Stimulated activated CD4-positive, alpha-beta T cell treated with anti-CD3 and anti-CD28 coated beads, Interleukin-4, amount 100 ng/mL, for 48 hours (primary cell): ENCODE measurements around the gene ZFR2.
"Not testable (repeated sequence)": the region's sequence is repeated elsewhere in the genome, so short reads cannot be mapped to it uniquely, and the experiment has no call there.

Experiments used
- DNase-seq, 2 donors: peaks; one replicate each; pipeline ENCODE4 v3.0.0-alpha.2; 2020; ENCODE audit warnings: low read depth in 2 of 2

ZFR2 gene

GRCh38 chr19:3868770-3869456 lies at the start of gene ZFR2:
Gene ZFR2, minus strand, starts transcription at chr19:3869038. Its CDS starts 21 bp downstream, at chr19:3869017.
- peak in 1 of 2 donors; percentile 12 for DNase-seq

- no peak for DNase-seq
These were observed 47.2 kb upstream of the ZFR2 start for GRCh38 chr19:3916033-3916432.

- DNase-seq = no peak
These were observed 45.4 kb upstream of the ZFR2 start for GRCh38 chr19:3914199-3914598.

GRCh38 chr19:3910105-3910504 lies 41.3 kb upstream of the ZFR2 start:
- no peak for DNase-seq

GRCh38 chr19:3908266-3909054 lies 39.6 kb upstream of the ZFR2 start:
- no peak for DNase-seq

- no peak for DNase-seq
These were observed 38.9 kb upstream of the ZFR2 start for GRCh38 chr19:3907626-3908265.

GRCh38 chr19:3904233-3904632 lies 35.4 kb upstream of the ZFR2 start:
- DNase-seq = no peak

GRCh38 chr19:3902317-3902973 lies 33.6 kb upstream of the ZFR2 start:
- DNase-seq = no peak

GRCh38 chr19:3899531-3900294 lies 30.9 kb upstream of the ZFR2 start:
- DNase-seq = no peak

- DNase-seq = no peak
These were observed 29.6 kb upstream of the ZFR2 start for GRCh38 chr19:3898426-3898825.

GRCh38 chr19:3897936-3898335 lies 29.1 kb upstream of the ZFR2 start:
- DNase-seq = no peak

- no peak for DNase-seq
These were observed 26.9 kb upstream of the ZFR2 start for GRCh38 chr19:3895788-3896187.

GRCh38 chr19:3894959-3895358 lies 26.1 kb upstream of the ZFR2 start:
- DNase-seq = not testable (repeated sequence)

- no peak for DNase-seq
These were observed 24.8 kb upstream of the ZFR2 start for GRCh38 chr19:3893509-3894179.

- no peak for DNase-seq
These were observed 21.8 kb upstream of the ZFR2 start for GRCh38 chr19:3890591-3890990.

- no peak for DNase-seq
These were observed 13.2 kb upstream of the ZFR2 start for GRCh38 chr19:3882041-3882384.

- DNase-seq = no peak
These were observed 12.6 kb upstream of the ZFR2 start for GRCh38 chr19:3881272-3882040.

- no peak for DNase-seq
These were observed 11.8 kb upstream of the ZFR2 start, which contains the start of gene ATCAY for GRCh38 chr19:3880471-3881271. Gene ATCAY, plus strand, starts transcription at chr19:3880685. Its CDS starts 5,083 bp downstream, at chr19:3885768.

- DNase-seq = no peak
These were observed 10.8 kb upstream of the ZFR2 start for GRCh38 chr19:3879656-3880055.
